HG02610 (cell line): Measurements from ENCODE around the gene VSIG4.
"Not testable (repeated sequence)": the region's sequence is repeated elsewhere in the genome, so short reads cannot be mapped to it uniquely, and the experiment has no call there.

Experiments
- ATAC-seq: cut with Tn5 transposase; IDR thresholded peaks from one replicate; pipeline ENCODE4 v1.9.1; 2021; ENCODE audit warnings: mild to moderate bottlenecking, moderate library complexity; ENCODE audit not compliant: unreplicated experiment

Gene VSIG4

GRCh38 chrX:65985922-65986588 lies 53.8 kb downstream of the VSIG4 start:
- ATAC-seq = peak; percentile 99

GRCh38 chrX:65985211-65985610 lies 54.7 kb downstream of the VSIG4 start:
- no peak for ATAC-seq

GRCh38 chrX:65977161-65977560 lies 62.7 kb downstream of the VSIG4 start:
- not testable (repeated sequence) for ATAC-seq

GRCh38 chrX:65976161-65976560 lies 63.7 kb downstream of the VSIG4 start:
- ATAC-seq = no peak

- not testable (repeated sequence) for ATAC-seq
Measured at GRCh38 chrX:65975161-65975751, 64.6 kb downstream of the VSIG4 start.
